K562 treated with DMSO at 1 percent for 4 hours (cell line): ENCODE data around the gene MROH8. TPM values are rescaled to one million over a fixed set of nuclear protein-coding genes. Genes with fewer than 3 reads are reported as not detected.

ENCODE experiments used
- total RNA-seq: library from RNA; unstranded; fragments of 300-600 nt; gene quantifications from 2 replicates; pipeline ENCODE4 v1.2.3, GENCODE V29; 2022; ENCODE audit not compliant: insufficient read depth

The MROH8 gene
- total RNA-seq, result 1.9 TPM in 1 of 2 replicates, not detected in the other

GRCh38 chr20:37178839-37179682 is at the start of gene MROH8, which contains the start of gene RPN2:
MROH8 (minus strand) TSS chr20:37179548.
RPN2 (plus strand) TSS chr20:37179330; CDS start chr20:37179357, 27 bp downstream.

GRCh38 chr20:37095599-37096414 is 83.5 kb downstream of the MROH8 start, which contains the start of gene RBL1:
RBL1 (minus strand) TSS chr20:37095997; CDS start chr20:37095928, 69 bp downstream.

Other genes with a start within 250 kb of the MROH8 start
- gene SAMHD1, start 227.8 kb downstream of the MROH8 start, total RNA-seq, result 9.7 and 11.4 TPM in 2 replicates
- gene RBL1, start 83.6 kb downstream of the MROH8 start, total RNA-seq, result 9.7 and 10.1 TPM in 2 replicates
- gene RPN2, start 218 bp downstream of the MROH8 start, total RNA-seq, result 302 and 372 TPM in 2 replicates
- not detected in 2 replicates for gene GHRH, start 82.3 kb upstream of the MROH8 start, total RNA-seq
- gene MANBAL, start 110.1 kb upstream of the MROH8 start, total RNA-seq, result 15.0 and 15.1 TPM in 2 replicates
- gene SRC, start 166.6 kb upstream of the MROH8 start, total RNA-seq, result 3.6 and 5.8 TPM in 2 replicates